HepG2 (cell line): ENCODE data around the gene ZFAND3. TPM values are rescaled to one million over a fixed set of nuclear protein-coding genes. Genes with fewer than 3 reads are reported as not detected.

Experiments used
- ATAC-seq: fragments of 200-7000 bp; cut with Tn5 transposase; 3 replicates; pipeline ENCODE4 v1.9.1; 2020; ENCODE audit warnings: mild to moderate bottlenecking, moderate library complexity
- BruUV-seq: library from RNA; stranded (reverse); fragments of 400-500 nt; replicated peaks from 2 replicates; lab custom pipeline; 2021; lab: Mats Ljungman, UMichigan
- CTCF ChIA-PET: fragments of 300-600 bp; formaldehyde crosslinking; extraction: SDS; loops from one replicate; lab custom pipeline; 2021; ENCODE audit warnings: low total read pairs, inconsistent platforms, low intra/inter-chr PET ratio; lab: Yijun Ruan, JAX
- POLR2A ChIA-PET: fragments of 350-600 bp; sonication (Branson Sonifier 250); formaldehyde crosslinking; loops from one replicate; lab custom pipeline; 2020; ENCODE audit warnings: antibody characterized with exemption, inconsistent platforms; lab: Yijun Ruan, JAX
- DNase-seq: peaks from one replicate; pipeline ENCODE4 v3.0.0-alpha.2; 2015; ENCODE audit warnings: low spot score
- FAIRE-seq: peaks from 3 replicates; lab custom pipeline; 2011; peaks lifted over from hg19 to GRCh38; lab: Jason Lieb, UNC
- H2AFZ ChIP-seq: one replicate; pipeline ENCODE4 v1.6.1; 2011; ENCODE audit warnings: low read length, inconsistent platforms
- H3K27ac ChIP-seq: fragments of 300-600 bp; 3 replicates; pipeline ENCODE4 v1.8.0; 2011; ENCODE audit warnings: mixed run types, mild to moderate bottlenecking, mixed read lengths, low read length, inconsistent platforms; ENCODE audit not compliant: insufficient read depth; ENCODE audit errors: extremely low read length
- H3K27me3 ChIP-seq, 2 experiments: fragments of 200-600 bp in 1 of 2; 2 replicates in 1 of 2; 3 replicates in 1 of 2; pipeline versions ENCODE4 v1.6.0 to v1.8.0; 2011; ENCODE audit warnings: low read length in 2 of 2, mild to moderate bottlenecking in 2 of 2, moderate library complexity in 2 of 2, inconsistent platforms in 1 of 2; ENCODE audit not compliant: insufficient read depth in 2 of 2, control insufficient read depth in 1 of 2
- H3K36me3 ChIP-seq, 2 experiments: fragments of 200-600 bp in 1 of 2; replicated peaks in 1 of 2; 2 replicates in 1 of 2; 3 replicates in 1 of 2; pipeline versions ENCODE4 v1.5.1 to v1.8.0; 2011; ENCODE audit warnings: low read length in 2 of 2, inconsistent platforms in 1 of 2; ENCODE audit not compliant: insufficient read depth in 2 of 2, control insufficient read depth in 1 of 2
- H3K4me1 ChIP-seq: 2 replicates; pipeline ENCODE4 v1.5.1; 2012; ENCODE audit warnings: low read length, inconsistent platforms; ENCODE audit not compliant: insufficient read depth
- H3K4me2 ChIP-seq: 2 replicates; pipeline ENCODE4 v1.6.0; 2011; ENCODE audit warnings: low read depth, low read length, inconsistent platforms
- H3K4me3 ChIP-seq, 3 experiments: fragments of 200-600 bp in 1 of 3; sonication (generic), shearing (Covaris generic) in 1 of 3; replicated peaks in 1 of 3; 2 replicates each; pipeline ENCODE4 v1.5.1; 2011 to 2016; ENCODE audit warnings: low read length in 3 of 3, inconsistent platforms in 2 of 3, low read depth in 2 of 3, mild to moderate bottlenecking in 2 of 3, control low read depth in 1 of 3, mixed read lengths in 1 of 3; ENCODE audit not compliant: insufficient read depth in 1 of 3
- H3K79me2 ChIP-seq: one replicate; pipeline ENCODE4 v1.6.1; 2011; ENCODE audit warnings: low read length, inconsistent platforms; ENCODE audit not compliant: insufficient read depth
- H3K9ac ChIP-seq: 2 replicates; pipeline ENCODE4 v1.6.0; 2011; ENCODE audit warnings: mild to moderate bottlenecking, low read depth, low read length, inconsistent platforms; ENCODE audit not compliant: insufficient read depth
- H3K9me3 ChIP-seq: 2 replicates; pipeline ENCODE4 v1.5.1; 2012; ENCODE audit warnings: mild to moderate bottlenecking, low read length
- H4K20me1 ChIP-seq: 2 replicates; pipeline ENCODE4 v1.6.0; 2011; ENCODE audit warnings: inconsistent platforms, mild to moderate bottlenecking, low read length, moderate library complexity; ENCODE audit not compliant: insufficient read depth
- BCL6 ChIP-seq: IDR thresholded peaks from 2 replicates; pipeline ENCODE4 v1.6.1; 2016; ENCODE audit warnings: missing genetic modification reagents, missing compliant biosample characterization
- CBX1 ChIP-seq: IDR thresholded peaks from one replicate; pipeline ENCODE4 v1.6.1; 2016; ENCODE audit warnings: antibody characterized with exemption, low read depth
- DMTF1 ChIP-seq: sonication (generic); formaldehyde crosslinking; IDR thresholded peaks from 2 replicates; pipeline ENCODE4 v1.4.0; 2020; ENCODE audit warnings: mild to moderate bottlenecking, missing genetic modification reagents
- MXD4 ChIP-seq: IDR thresholded peaks from 2 replicates; pipeline ENCODE4 v1.6.1; 2016; ENCODE audit warnings: mild to moderate bottlenecking, missing biosample characterization, missing genetic modification reagents
- MXI1 ChIP-seq: IDR thresholded peaks from 3 replicates; pipeline ENCODE4 v1.6.1; 2012; ENCODE audit warnings: low read depth, low read length, inconsistent platforms, borderline replicate concordance
- NFRKB ChIP-seq: fragments of 450-650 bp; IDR thresholded peaks from 2 replicates; pipeline ENCODE4 v1.6.1; 2017
- NRL ChIP-seq: sonication (generic); formaldehyde crosslinking; IDR thresholded peaks from 2 replicates; pipeline ENCODE4 v1.5.0; 2020; ENCODE audit warnings: missing genetic modification reagents, mild to moderate bottlenecking, moderate library complexity, borderline replicate concordance
- REXO4 ChIP-seq: sonication (generic); formaldehyde crosslinking; IDR thresholded peaks from 2 replicates; pipeline ENCODE4 v1.8.0; 2022; ENCODE audit warnings: missing genetic modification reagents, mild to moderate bottlenecking, borderline replicate concordance
- SOX6 ChIP-seq, 2 experiments: fragments of 450-650 bp in 1 of 2; sonication (generic) in 1 of 2; formaldehyde crosslinking in 1 of 2; IDR thresholded peaks; 2 replicates each; pipeline versions ENCODE4 v1.4.0 to v1.6.1; 2017 to 2020; ENCODE audit warnings: antibody characterized with exemption in 1 of 2, mild to moderate bottlenecking in 1 of 2, missing genetic modification reagents in 1 of 2
- SRSF1 ChIP-seq: fragments of 200-400 bp; formaldehyde crosslinking; optimal IDR thresholded peaks from 2 replicates; pipeline ENCODE3; 2017; ENCODE audit warnings: mild to moderate bottlenecking, low read depth, low read length, moderate library complexity
- SYNCRIP ChIP-seq: fragments of 200-400 bp; formaldehyde crosslinking; IDR thresholded peaks from 2 replicates; pipeline ENCODE4 v1.6.1; 2018; ENCODE audit warnings: mild to moderate bottlenecking, low read depth, low read length; ENCODE audit not compliant: insufficient read depth
- TBP ChIP-seq: sonication (generic); formaldehyde crosslinking; IDR thresholded peaks from 2 replicates; pipeline ENCODE4 v1.5.0; 2020; ENCODE audit warnings: missing genetic modification reagents
- TCF7L2 ChIP-seq: IDR thresholded peaks from 2 replicates; pipeline ENCODE4 v1.6.1; 2011; ENCODE audit warnings: mild to moderate bottlenecking, low read depth, low read length, moderate library complexity
- ZNF205 ChIP-seq: IDR thresholded peaks from 2 replicates; pipeline ENCODE4 v1.6.1; 2018; ENCODE audit warnings: missing biosample characterization, missing genetic modification reagents
- ZNF256 ChIP-seq: sonication (generic); formaldehyde crosslinking; conservative IDR thresholded peaks from 2 replicates; pipeline ENCODE4 v1.4.0; 2020; ENCODE audit warnings: missing genetic modification reagents
- ZNF556 ChIP-seq: sonication (generic); formaldehyde crosslinking; IDR thresholded peaks from 2 replicates; pipeline ENCODE4 v1.4.0; 2020; ENCODE audit warnings: mild to moderate bottlenecking, missing genetic modification reagents, borderline replicate concordance
- ZNF629 ChIP-seq: sonication (generic); formaldehyde crosslinking; conservative IDR thresholded peaks from 2 replicates; pipeline ENCODE4 v1.5.0; 2020; ENCODE audit warnings: missing genetic modification reagents
- ZNF761 ChIP-seq: sonication (generic); formaldehyde crosslinking; conservative IDR thresholded peaks from 2 replicates; pipeline ENCODE4 v1.4.0; 2020; ENCODE audit warnings: mild to moderate bottlenecking, missing genetic modification reagents
- ZNF891 ChIP-seq: sonication (generic); formaldehyde crosslinking; IDR thresholded peaks from 2 replicates; pipeline ENCODE4 v1.5.0; 2020; ENCODE audit warnings: mild to moderate bottlenecking, missing genetic modification reagents
- WGBS: methylation state at CpG from one replicate; pipeline ENCODE4 v1.1.6; 2017; ENCODE audit warnings: low lambda C conversion rate; 5-methylcytosine and 5-hydroxymethylcytosine counted together
- in situ Hi-C: cut with HindIII; loops from 2 replicates; pipeline ENCODE4 v1.10.0; 2017; ENCODE audit warnings: low pct_unique_long_range_greater_than_20kb; ENCODE audit not compliant: extremely low pct_ligation_motif_present
- intact Hi-C: fragments of 100-400 bp; cut with micrococcal nuclease; formaldehyde crosslinking; loops from one replicate; pipeline ENCODE4 v1.10.0; 2022; ENCODE audit not compliant: unreplicated experiment
- polyA plus RNA-seq, 8 experiments: library from polyadenylated mRNA; depleted of rRNA in 3 of 8; stranded (reverse) in 7 of 8; unstranded in 1 of 8; fragments of >200 nt; fragmentation: Illumina TruSeq in 4 of 8; extraction: Trizol in 4 of 8; gene quantifications; 2 replicates each; pipeline versions ENCODE4 v1.2.1 to v1.2.3, GENCODE V29; 2011 to 2016; ENCODE audit warnings: low read depth in 4 of 8, missing spikeins in 1 of 8, mixed read lengths in 1 of 8; ENCODE audit not compliant: insufficient read depth in 1 of 8
- total RNA-seq, 5 experiments: library from RNA; depleted of rRNA; stranded (reverse); fragments of >200 nt; fragmentation: Illumina TruSeq; extraction: Trizol; gene quantifications; 2 replicates each; pipeline ENCODE4 v1.2.3, GENCODE V29; 2016; ENCODE audit warnings: low read depth in 1 of 5
- TF ChIP-seq, protein P1 (sequence below): sonication (generic); formaldehyde crosslinking; IDR thresholded peaks from 2 replicates; pipeline ENCODE4 v1.4.0; 2020; ENCODE audit warnings: missing genetic modification reagents

The ZFAND3 gene
- total and polyA plus RNA-seq, 2 of the 13 experiments (the other 11 are each of a cell fraction or from before 2014, with no cell fraction given), result 16.4 to 17.1 TPM

GRCh38 chr6:38168126-38168525 lies 348.6 kb downstream of the ZFAND3 start:
- H3K9ac ChIP-seq, result no peak overlapping the region
- in situ Hi-C loops (no loop called here), intact Hi-C loops (no loop called here)
- H4K20me1 ChIP-seq, result no peaks in the 10 kb centered on the region
- H3K36me3 ChIP-seq, result no peaks in the 10 kb centered on the region
- peaks cover 41% of the 10 kb centered on the region for H3K4me1 ChIP-seq
- ATAC-seq (no peak), DNase-seq (no peak), FAIRE-seq (no peak)
- no peak overlapping the region for H3K27ac ChIP-seq
- no peak overlapping the region for H3K4me2 ChIP-seq
- BruUV-seq, result no TSS peak
- ChIA-PET CTCF (no interaction called here), POLR2A (no interaction called here)
- H2AFZ ChIP-seq, result no peak overlapping the region
- no peaks in the 10 kb centered on the region for H3K27me3 ChIP-seq
- 96% methylated on average over 6 of the region's 13 CpGs for WGBS
- no peak overlapping the region for H3K4me3 ChIP-seq
- TF ChIP-seq, protein P1, sequence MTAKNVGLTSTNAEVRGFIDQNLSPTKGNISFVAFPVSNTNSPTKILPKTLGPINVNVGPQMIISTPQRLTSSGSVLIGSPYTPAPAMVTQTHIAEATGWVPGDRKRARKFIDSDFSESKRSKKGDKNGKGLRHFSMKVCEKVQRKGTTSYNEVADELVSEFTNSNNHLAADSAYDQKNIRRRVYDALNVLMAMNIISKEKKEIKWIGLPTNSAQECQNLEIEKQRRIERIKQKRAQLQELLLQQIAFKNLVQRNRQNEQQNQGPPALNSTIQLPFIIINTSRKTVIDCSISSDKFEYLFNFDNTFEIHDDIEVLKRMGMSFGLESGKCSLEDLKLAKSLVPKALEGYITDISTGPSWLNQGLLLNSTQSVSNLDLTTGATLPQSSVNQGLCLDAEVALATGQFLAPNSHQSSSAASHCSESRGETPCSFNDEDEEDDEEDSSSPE (CRISPR knock-in tag), result no peak
- TF ChIP-seq DMTF1, result no peak
- TF ChIP-seq ZNF629 (CRISPR knock-in tag), result no peak
- TF ChIP-seq BCL6, result no peak
- TF ChIP-seq MXD4 (CRISPR knock-in tag), result no peak
- TF ChIP-seq TCF7L2, result no peak
- TF ChIP-seq SOX6 (IDR thresholded peaks at IDR 0.05), result no peak
- TF ChIP-seq SOX6 (CRISPR knock-in tag; IDR thresholded peaks at IDR 0.05), result no peak
- TF ChIP-seq REXO4 (CRISPR knock-in tag), result no peak
- TF ChIP-seq ZNF761 (CRISPR knock-in tag), result no peak
- TF ChIP-seq ZNF891 (CRISPR knock-in tag), result no peak
- TF ChIP-seq SYNCRIP, result no peak
- no peak for TF ChIP-seq ZNF556
- no peak for TF ChIP-seq TBP (CRISPR knock-in tag)
- TF ChIP-seq SRSF1, result no peak
- no peak for TF ChIP-seq ZNF205 (CRISPR knock-in tag)
- TF ChIP-seq NRL, result no peak
- no peak for TF ChIP-seq MXI1
- no peak for TF ChIP-seq NFRKB
- TF ChIP-seq CBX1, result no peak
- no peak for TF ChIP-seq ZNF256 (CRISPR knock-in tag)
- no peaks in the 10 kb centered on the region for H3K9me3 ChIP-seq
- no peaks in the 10 kb centered on the region for H3K79me2 ChIP-seq
